NCI-H2196 treated with DMSO at 0.1 percent for 48 hours (cell line): ENCODE measurements around the gene MAP3K10.
"Not testable (repeated sequence)": the region's sequence is repeated elsewhere in the genome, so short reads cannot be mapped to it uniquely, and the experiment has no call there.

Experiments
- DNase-seq: peaks from one replicate; lab custom pipeline; 2025; ENCODE audit not compliant: unreplicated experiment; lab: John Stamatoyannopoulos, UW

Gene MAP3K10

DNA sequence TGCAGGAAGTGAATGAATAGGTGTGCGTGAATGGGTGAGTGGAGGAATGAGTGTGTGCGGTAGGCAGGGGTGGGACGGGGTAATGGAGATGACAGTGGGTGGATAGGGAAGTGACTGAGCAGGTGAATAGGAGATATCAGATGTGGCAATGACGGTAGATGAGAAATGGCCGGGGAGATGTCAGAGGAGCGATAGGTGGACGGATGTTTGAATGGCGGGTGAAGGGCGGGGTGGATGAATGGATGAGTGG is 25.5 kb downstream of the MAP3K10 start:
- DNase-seq = no peak

DNA sequence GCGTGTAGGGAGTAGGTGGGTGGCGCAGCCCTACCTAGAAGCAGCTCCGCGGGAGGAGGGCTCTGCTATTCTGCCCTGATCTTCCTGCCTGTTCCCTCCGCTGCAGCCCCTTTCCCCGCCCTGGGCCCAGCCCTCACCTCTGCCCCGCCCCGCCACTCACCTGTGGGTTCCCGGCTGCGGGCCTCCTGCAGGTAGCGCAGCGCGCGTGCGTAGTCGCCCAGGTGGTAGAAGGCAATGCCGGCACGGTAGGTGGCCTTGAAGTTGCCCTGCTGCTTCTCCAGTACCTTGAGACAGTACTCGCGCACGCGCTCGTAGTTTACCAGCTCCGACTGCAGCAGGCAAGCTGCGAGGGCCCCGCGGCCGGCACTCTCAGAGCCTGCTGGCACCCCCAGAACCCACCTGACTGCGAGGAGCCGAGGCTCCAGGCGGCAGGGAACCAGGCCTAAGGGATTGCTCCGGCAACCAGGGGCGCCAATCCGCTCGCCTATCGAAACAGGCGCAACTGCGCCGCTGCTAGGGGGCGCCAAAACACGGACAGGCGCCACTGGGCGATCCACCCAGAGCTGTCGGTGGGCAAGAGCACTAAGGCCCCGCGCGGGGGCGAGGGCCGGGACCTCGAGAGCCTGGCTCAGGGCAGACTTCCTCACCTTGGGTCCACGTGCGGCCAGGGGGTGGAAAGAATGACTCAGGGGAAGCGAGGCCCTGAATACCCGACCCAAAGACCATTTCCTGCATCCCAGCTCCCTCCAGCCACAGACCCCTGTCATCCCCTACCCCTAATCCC is 26.0 kb downstream of the MAP3K10 start:
- peak; percentile 66 for DNase-seq

DNA sequence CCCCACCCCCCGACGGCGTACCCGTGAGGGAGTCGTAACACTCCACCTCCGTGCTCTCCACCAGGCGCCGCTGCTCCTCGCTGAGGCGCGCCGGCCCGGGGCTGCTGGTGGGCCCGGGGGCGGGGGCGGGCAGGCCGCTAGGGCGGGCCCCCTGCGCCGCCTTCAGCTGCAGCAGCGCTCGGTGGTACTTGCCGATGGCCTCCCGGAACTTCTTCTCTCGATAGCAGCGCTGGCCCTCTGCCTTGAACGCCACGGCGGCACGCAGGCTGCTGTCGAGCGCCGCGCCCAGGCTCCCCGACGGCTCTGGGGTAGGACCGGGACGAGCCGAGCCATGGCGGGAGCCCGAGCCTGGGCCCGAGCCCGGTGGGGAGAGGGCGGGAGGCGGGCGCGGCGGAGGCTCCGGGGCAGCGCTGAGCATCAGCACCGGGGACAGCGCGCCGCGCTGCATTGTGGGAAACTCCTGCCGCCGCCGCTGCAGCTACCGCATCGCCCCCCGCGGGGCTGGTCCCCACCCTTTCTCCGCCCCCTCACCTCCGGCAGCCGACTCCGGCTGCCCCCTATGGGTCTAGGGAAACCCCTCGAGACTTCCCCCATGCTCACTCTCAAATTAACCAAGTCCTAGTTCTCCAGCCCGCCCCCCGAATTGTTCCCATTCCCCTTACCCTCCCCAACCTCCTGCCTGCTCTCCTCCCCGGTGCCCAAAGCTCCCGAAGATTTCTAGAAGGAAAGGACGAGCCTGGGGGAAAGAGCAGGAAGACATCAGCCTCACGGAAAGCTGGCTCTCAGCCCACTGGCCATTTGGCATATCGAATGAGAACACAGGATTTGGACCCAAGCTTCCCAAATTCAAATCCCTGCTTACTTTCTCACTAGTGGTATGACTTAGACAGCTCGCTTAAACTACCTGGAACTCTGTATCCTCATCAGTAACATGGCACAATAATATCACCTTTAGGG is 27.0 kb downstream of the MAP3K10 start, which contains the start of gene TTC9B:
Gene TTC9B, minus strand, starts transcription at position 451 of the 957 bp plus-strand sequence. Its CDS starts 3 bp downstream, at position 448.
- no peak for DNase-seq

DNA sequence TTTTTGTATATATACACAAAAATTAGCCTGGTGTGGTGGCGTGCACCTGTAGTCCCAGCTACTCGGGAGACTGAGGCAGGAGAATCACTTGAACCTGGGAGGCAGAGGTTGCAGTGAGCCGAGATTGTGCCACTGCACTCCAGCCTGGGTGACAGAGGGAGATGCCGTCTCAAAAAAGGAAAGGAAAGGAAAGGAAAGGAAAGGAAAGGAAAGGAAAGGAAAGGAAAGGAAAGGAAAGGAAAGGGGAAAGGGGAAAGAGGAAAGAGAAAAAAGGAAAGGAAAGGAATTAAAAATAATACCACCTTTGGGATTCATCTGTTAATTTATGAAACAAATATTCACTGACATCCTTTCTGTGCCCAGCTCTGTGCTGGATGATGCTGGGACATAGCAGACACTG is 27.8 kb downstream of the MAP3K10 start:
- DNase-seq = not testable (repeated sequence)

DNA sequence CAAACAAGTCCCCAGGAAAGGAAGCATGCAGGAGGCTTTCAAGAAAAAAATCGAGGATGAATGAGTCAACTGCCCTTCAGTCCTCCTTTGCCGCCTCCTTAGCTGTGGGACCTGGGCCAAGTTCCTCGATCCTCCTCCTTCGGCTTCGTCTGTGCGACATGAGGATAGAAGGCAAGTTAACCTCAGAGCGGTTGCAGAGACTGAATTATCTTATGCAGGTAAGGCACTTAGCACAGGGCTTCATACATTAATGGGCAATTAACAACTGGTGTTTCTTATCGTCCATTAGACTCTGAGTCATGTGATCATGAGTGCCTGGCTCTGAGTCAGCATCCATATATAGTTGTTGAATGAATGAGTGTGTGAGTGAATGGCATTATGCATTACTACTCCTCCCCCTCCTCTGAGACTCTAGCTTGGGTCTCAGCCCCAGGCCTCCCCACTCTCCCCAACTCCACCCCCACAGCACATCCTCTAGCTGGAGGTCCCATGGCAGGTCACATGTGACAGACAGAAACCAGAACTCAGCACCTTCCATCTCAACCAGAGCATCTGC is 28.6 kb downstream of the MAP3K10 start:
- no peak for DNase-seq

DNA sequence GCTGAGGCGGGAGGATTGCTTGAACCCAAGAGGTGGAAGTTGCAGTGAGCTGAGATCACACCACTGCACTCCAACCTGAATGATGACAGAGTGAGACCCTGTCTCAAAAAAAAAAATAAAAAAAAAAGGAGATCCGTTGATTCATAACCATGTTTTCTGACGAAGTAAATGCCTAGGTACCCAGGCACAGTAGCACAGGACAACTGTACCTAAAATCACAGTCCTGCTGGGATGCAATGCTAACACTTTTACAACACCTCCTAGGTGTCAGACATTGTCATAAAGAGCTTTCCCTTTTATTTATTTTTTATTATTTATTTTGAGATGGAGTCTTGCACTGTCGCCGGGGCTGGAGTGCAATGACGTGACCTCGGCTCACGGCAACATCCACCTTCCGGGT is 29.4 kb downstream of the MAP3K10 start:
- no peak for DNase-seq

DNA sequence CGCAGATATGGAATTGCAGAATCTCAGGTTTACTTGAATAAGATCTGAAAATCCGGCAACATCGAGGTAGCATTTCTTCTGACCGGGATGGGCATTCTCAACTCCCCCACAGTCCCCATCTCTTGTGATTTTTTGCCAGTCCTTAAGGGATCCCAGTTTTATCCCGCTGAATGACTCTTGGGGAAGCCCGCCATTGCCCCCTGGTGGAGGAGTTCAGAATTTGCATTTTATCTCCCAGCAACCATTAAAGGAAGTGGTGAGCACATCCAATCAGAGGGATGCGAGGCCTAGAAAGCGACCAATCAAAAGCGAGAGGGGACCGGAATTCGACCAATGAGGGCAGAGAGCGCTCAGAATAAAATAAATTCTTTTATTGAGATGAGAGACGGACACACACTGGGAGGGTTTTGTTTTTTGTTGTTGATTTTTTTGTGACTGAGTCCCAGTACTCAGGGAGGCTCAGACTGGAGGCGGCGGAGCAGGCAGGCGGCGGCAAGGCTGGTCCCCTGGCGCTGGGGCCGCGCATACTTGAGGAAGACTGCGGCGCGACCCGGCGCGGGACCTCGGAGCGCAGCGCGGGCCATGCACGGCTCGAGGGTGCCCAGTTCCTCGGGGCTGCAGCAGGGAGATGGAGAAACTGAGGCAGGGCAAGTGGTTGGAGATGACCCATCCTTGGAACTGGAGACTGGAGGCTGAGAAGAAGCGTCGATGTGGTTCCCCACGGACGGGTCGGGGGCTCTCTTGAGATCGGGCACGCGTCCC is 30.8 kb downstream of the MAP3K10 start:
- peak; percentile 89 for DNase-seq

DNA sequence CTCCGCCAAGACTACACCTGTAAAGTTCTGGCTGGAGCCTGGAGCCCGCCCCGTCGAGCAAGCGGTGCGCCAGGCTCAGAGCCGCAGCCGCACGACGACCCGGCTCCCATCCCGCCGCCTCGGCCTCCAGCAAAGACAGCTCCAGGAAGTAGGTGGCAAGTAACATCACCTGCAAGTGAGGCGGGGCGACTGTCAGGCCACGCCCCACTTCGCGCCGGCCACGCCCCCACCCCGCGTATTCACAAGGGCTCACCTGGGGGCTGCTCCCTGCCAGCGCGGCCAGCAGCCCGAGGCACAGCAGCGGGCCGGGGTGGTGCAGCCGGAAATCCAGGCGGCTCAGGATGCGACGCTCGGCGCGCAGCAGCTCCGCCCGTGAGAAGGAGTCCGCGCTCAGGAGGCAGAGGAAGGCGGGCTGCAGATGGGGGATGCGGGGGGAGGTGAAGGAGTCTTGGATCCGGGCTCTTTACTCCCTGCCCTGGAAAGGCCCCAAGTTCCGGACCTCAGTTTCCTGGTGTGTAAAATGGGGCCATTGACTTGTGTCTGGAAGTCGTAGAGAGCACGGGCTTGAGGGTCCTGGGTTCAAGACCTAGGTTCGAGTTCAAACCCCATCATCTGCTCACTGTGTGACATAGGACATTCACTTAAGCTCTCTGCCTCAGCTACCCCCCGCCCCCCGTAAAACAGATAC is 32.1 kb downstream of the MAP3K10 start:
- DNase-seq = no peak

DNA sequence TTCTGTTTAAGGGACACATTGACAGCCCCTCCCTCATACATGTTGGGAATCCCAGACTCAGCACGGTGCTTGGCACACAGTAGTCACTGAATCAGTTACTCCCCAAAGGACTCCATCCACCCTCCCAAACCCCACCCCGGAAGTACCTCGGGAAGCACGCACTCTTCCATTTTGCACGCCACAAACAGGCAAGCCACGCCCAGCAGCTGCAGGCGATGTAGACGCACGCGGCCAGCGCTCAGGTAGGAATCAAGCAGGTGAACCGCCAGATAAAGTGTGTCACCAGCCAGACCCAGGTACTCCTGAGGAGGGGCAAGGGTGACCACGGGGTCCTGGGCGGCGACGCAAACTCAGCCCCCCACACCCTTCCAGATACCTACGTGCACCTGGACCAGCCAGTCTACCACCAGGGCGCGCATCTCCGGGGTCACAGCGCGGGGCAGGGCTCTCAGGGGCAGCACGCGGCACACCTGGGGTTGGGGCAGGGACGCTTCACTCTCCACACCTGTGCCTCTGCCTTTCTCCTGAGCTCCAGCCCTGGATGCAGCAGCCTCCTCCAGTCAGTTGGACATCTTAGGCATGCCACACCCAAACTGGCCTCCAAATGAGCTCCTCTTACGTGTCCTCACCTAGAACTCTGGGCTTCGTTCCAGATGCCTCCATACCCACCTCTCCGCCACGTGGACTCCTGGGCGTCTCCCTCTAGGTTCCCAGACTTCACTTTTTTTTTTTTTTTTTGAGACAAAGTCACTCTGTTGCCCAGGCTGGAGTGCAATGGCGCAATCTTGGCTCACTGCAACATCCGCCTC is 33.3 kb downstream of the MAP3K10 start:
- DNase-seq = no peak

DNA sequence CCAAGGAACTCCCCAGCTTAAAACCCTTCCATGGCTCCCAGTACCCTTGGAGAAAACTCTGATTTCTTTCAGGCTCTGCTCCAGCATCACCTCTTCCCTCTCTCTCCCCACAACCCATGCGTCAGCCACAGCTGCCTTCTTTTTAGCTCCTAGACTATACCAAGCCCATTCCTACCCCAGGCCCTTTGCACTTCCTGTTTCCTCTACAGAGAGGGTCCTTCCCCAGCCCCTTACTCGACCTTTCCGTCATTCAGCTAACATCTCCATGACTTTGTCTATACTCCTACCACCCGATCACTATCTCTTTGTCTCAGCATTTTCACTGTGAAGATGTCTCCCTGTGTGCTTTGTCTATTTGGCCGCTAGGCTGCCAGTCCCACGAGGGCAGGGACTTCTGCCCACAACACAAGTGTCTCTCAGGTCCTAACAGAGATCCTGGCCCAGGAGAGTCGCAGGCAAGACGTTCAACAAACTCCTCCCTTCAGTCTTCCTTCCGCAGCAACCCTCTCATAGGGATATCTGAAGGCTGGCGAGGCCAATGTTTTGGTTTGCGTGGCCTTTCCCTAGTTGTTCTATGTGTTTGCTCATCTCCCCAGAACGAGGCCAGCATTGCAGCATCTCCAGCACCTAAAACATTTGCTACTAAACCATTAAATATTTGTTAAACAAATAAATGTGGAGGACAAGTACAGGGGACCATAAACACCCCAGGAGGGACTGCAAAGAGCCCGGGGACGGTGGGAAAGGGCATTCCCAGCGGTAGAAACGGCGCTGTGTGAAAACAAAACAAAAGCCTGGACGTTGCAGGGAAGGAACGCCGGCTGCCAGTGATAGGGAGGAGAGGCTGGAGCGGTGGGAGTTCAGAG is 34.4 kb downstream of the MAP3K10 start:
- no peak for DNase-seq

DNA sequence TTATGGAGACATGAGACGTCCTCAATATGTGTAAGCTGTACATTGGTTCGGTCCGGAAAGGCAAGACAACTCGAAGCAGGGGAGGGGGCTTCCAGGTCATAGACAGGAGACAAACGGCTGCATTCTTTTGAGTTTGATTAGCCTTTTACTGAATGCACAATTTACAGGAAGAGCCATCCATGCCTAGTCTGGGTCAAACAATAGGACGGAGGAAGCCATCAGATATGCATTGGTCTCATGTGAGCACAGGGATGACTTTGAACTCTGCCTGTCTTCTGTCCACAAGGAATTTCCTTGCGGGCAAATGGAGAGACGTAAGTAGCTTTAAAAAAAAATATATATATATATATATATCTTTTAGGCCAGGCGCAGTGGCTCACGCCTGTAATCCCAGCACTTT is 37.1 kb downstream of the MAP3K10 start:
- no peak for DNase-seq

DNA sequence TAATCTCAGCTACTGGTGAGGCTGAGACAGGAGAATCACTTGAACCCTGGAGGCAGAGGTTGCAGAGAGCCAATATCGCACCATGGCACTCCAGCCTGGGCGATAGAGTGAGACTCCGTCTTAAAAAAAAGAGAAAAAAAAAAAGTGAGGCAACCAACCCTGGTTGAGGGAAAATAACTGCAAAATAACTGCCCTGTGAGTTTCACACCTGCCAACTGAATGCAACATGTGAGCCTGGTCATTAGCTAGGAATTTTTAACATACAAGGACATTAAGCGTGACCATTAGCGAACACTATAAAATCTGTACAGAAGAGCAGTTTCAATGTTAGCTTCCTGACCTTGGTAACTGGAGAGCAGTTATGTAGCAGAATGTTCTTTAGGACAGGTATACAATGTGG is 37.6 kb downstream of the MAP3K10 start:
- DNase-seq = no peak

DNA sequence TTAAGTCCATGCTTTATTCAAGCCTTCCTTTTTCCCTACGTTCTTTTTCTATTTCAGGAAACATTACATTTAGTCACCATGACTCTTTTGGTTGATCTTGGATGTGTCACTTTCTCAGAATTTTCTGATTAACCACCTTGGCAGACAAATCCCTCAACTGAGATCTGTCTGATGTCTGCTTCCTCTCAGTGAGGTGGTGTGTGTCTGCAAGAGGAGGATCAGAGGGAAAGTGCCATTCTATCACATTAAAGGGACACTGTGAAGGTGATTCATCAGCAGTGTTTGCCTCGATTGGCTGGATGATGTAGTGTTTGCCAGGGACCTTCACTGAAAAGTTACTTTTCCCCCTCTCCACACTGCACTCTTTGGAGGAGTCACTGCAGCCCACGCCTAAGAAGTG is 38.3 kb downstream of the MAP3K10 start:
- no peak for DNase-seq

DNA sequence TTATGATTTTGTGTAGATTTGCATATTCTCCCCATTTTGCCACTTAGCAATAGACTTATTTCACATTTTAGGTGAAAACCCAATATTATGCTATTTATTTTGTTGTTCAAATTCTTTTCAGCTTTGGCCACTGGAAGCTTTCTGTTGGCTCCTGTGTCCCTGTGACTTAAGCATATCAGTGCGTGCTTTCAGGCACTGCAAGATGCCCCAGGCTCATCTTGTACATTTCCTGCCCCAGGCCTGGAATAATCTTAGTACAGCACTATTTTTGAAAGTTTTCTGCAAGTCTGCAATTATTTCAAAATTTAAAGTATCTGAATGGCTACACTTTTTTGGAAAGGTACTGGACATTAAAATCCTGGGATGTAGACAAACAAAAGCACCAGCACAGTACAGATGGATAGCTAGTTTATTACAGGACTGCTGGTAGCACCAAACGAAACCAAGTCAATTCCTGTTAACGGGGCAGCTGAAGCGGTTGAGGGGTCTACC is 38.7 kb downstream of the MAP3K10 start:
- DNase-seq = no peak

DNA sequence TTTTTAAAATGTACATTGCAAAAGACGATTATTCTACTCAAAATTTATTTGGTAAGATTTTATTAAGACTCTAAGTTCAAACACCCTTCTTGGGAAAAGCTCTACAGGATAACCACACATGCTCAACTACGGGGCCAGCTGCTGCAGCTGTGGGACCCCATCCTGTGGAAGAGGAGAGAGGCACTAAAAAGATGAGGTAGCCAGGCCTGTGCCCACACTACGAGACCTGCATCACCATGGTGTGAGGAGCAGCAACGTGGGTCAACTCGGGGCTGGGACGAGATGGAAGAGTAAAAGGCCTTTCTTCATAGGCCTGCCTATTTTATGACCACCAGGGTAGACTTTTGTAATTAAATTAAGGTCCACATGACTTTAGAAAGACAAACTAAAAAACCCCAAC is 39.8 kb downstream of the MAP3K10 start:
- DNase-seq = no peak

DNA sequence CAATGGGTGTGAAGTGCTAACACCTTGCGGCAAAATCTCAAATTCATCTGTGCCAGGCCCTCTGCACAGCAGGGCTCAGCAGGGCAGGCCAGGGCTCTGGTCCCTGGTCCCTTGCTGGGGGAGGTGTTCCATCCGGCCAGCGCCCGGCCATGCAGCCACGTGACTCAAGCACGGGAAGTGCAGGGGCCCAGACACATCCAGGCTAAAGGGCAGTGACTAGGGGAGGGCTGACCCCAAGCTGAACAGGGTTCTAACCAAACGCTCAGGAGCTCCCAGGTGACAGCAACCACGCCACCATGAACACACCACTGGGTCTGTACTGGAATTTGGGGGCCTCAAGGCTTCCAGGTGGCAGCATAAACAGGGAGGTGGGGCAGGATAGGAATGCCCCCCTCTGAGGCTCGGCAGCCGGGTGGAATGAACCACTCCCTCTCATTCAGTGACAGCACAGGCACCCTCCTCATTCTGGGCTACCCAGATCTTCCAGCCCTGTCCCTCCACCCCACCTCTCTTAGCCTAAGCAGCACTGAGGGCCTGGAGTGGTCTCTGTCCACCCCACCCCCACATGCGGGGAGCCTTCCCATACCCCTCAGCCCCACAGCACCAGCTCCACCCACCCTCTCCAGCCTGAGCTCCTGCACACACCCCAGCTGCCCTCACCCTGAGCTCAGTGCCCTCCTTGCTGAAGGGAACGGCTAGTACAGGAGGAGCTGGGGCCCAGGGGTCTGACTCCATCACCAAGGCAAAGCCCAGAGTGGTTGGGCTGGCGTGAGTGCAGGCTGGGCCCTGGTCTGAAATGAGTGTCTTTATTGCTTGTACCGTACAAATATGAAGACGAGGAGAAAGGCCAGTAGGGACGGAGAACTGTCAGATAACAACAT is 40.6 kb downstream of the MAP3K10 start:
- DNase-seq = no peak

DNA sequence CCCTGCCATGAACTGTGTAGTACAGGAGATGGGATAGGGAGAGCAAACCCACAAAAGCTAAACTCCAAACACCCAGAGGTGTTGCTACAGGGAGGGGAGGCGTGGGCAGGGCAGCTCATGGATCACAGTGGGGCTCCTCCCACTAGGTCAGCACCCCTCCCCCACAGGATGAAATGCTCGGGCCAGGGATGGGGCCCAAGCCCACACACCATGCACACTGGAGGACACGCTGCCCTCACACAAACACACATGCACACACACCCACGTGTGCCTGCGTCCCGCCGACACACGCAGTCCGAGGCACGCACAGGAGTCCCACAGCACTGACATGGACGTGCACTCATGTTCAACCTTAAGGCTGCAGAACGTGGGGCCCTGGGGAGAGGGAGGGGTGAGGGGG is 41.3 kb downstream of the MAP3K10 start:
- no peak for DNase-seq
